Heart right ventricle (tissue), 16 donors: Measurements from ENCODE around the gene CYB561D1. TPM values are rescaled to one million over a fixed set of nuclear protein-coding genes. Genes with fewer than 3 reads are reported as not detected.

ENCODE experiments used
- ATAC-seq, 8 donors: fragments of 200-7000 bp; cut with Tn5 transposase; one replicate each; pipeline ENCODE4 v1.9.1; 2020; ENCODE audit warnings: mild to moderate bottlenecking in 8 of 8, moderate library complexity in 8 of 8, moderate number of reproducible peaks in 1 of 8
- DNase-seq, 2 donors: peaks; one replicate each; pipeline ENCODE4 v3.0.0-alpha.2; 2020
- H3K27ac ChIP-seq, 10 donors: fragments of 200-600 bp; sonication (generic) in 2 of 10; one replicate each; pipeline versions ENCODE4 v1.5.0 to v1.8.0; 2020 to 2022; ENCODE audit warnings: mild to moderate bottlenecking in 3 of 10
- H3K27me3 ChIP-seq, 7 donors: fragments of 200-600 bp; one replicate each; pipeline ENCODE4 v1.8.0; 2021 to 2022; ENCODE audit warnings: mild to moderate bottlenecking in 2 of 7
- H3K36me3 ChIP-seq, 9 donors: fragments of 200-600 bp; sonication (generic) in 1 of 9; one replicate each; pipeline versions ENCODE4 v1.5.0 to v1.8.0; 2020 to 2022; ENCODE audit warnings: mild to moderate bottlenecking in 2 of 9
- H3K4me1 ChIP-seq, 9 donors: fragments of 200-600 bp; sonication (generic) in 1 of 9; one replicate each; pipeline versions ENCODE4 v1.5.0 to v1.8.0; 2020 to 2022; ENCODE audit warnings: mild to moderate bottlenecking in 4 of 9
- H3K4me3 ChIP-seq, 10 donors: fragments of 200-600 bp; sonication (generic) in 2 of 10; one replicate each; pipeline versions ENCODE4 v1.5.0 to v1.8.0; 2020 to 2022; ENCODE audit warnings: mild to moderate bottlenecking in 7 of 10, moderate library complexity in 2 of 10
- H3K9me3 ChIP-seq, 11 donors: fragments of 200-600 bp in 10 of 11; sonication (generic) in 2 of 11; one replicate each; pipeline versions ENCODE4 v1.5.0 to v1.8.0; 2013 to 2022; ENCODE audit warnings: mild to moderate bottlenecking in 2 of 11, control low read depth in 1 of 11, moderate library complexity in 1 of 11
- CTCF ChIP-seq, 9 donors: fragments of 200-600 bp; sonication (generic) in 2 of 9; IDR thresholded peaks; one replicate each; pipeline versions ENCODE4 v1.5.0 to v1.8.0; 2021 to 2022; ENCODE audit warnings: antibody characterized with exemption in 9 of 9, mild to moderate bottlenecking in 5 of 9, moderate library complexity in 1 of 9
- WGBS, 2 donors: extraction: QIAGEN DNeasy Blood & Tissue Kit; methylation state at CpG; one replicate each; pipeline ENCODE4 v1.1.7; 2013; ENCODE audit warnings: inconsistent platforms in 1 of 2; 5-methylcytosine and 5-hydroxymethylcytosine counted together
- intact Hi-C, 10 donors: fragments of 100-400 bp; cut with DNase I; formaldehyde crosslinking; loops; one replicate each; pipeline versions ENCODE4 v1.11.1 to v1.14.2; 2022
- polyA plus RNA-seq, 2 donors: library from polyadenylated mRNA; stranded (reverse); fragments of 200-250 nt; gene quantifications; one replicate each; pipeline ENCODE4 v1.2.3, GENCODE V29; 2013
- total RNA-seq, 10 donors: library from RNA; stranded (reverse); fragmentation: NEBNext Ultra II Directional in 3 of 10; extraction: Animal tissue kit (Norgen Biotek cat#: 25700) in 3 of 10; gene quantifications; one replicate each; pipeline versions ENCODE4 v1.2.1 to v1.2.4, GENCODE V29; 2021 to 2023
- donor health status: Arrhythmogenic right ventricular cardiomyopathy.
- donor health status: ischemic (EF 13 %, LVEDD 7.1; RV severe dilation, severe dysfunction).
- donor health status: healthy with polysubstance abuse.
- donor health status: DM: no; HTN: yes; CAD: no.
- donor health status: DM: no; HTN: no; CAD: no.
- donor health status: ischemic (EF 25% LVEDD 6.9; RV normal size, moderate dysfunction).
- donor health status: ischemic (EF 25% LVEDD 5.7; RV mildly dilated, moderate dysfunction).
- donor health status: healthy.
- donor health status: DM: yes; HTN: yes; CAD: no.
- donor health status: Ischemic cardiomyopathy.
- donor health status: ischemic (EF 35%, LVEDD 5.7; RV mildly dilated, moderate dysfunction).
- donor health status: nonischemic (EF 11% LVEDD 7.7; RV severe dilation, severe dysfunction).
- donor health status: DM: yes; HTN: yes; CAD: no.
- donor health status: PGD.
- donor health status: ischemic (EF 29% LVEDD 5.4; RV normal size, mild dysfunction).
- donor health status: nonischemic (EF 23%, LVEDD 6.1; RV moderate dilation, normal function).

The CYB561D1 gene
- total and polyA plus RNA-seq, 12 donors: 3.0 to 7.6 (median 4.5) TPM

GRCh38 chr1:109539676-109540075 is 45.8 kb downstream of the CYB561D1 start, which contains the start of gene GPR61:
GPR61 (plus strand) TSS chr1:109539872; CDS start chr1:109543023, 3,151 bp downstream.
- Histone ChIP-seq H3K36me3 (no peaks in the 10 kb centered on the region), H3K4me1 (peaks cover 0 to 31% (median 9%) of the 10 kb centered on the region in 9 donors), H3K27ac (no peak within 1 kb of the TSS), H3K9me3 (no peaks in the 10 kb centered on the region), H3K4me3 (no peak within 1 kb of the TSS), H3K27me3 (no peaks in the 10 kb centered on the region)
- intact Hi-C loops: loop anchor here in 6 of 10 donors (5.0 to 10.0 kb wide), 5 partner anchors 88 to 445 kb away; partner anchors contain the start of genes AHCYL1 (in 3 of the 6) and EPS8L3 (in 1 of the 6)
- TF ChIP-seq CTCF (IDR thresholded peaks at IDR 0.05): no peak
- ATAC-seq: no peak
- WGBS, 2 donors: 35 to 45% methylated on average over 7 of the region's 7 CpGs
- no peak for DNase-seq

- ATAC-seq (no peak), DNase-seq (no peak)
- WGBS, 2 donors: 67 to 70% methylated on average over 3 of the region's 3 CpGs
- no peak for TF ChIP-seq CTCF (IDR thresholded peaks at IDR 0.05)
- Histone ChIP-seq H3K4me3 (no peak overlapping the region), H3K36me3 (no peaks in the 10 kb centered on the region), H3K4me1 (peaks cover 0 to 16% (median 7%) of the 10 kb centered on the region in 9 donors), H3K27me3 (no peaks in the 10 kb centered on the region), H3K9me3 (no peaks in the 10 kb centered on the region), H3K27ac (no peak overlapping the region)
- intact Hi-C loops: loop anchor here in 5 of 10 donors (5.0 to 10.0 kb wide), 4 partner anchors 86 to 444 kb away; partner anchors contain the start of genes AHCYL1 (in 3 of the 5) and EPS8L3 (in 1 of the 5)
Observed at GRCh38 chr1:109541102-109541501, 47.2 kb downstream of the CYB561D1 start.

- Histone ChIP-seq H3K27ac (no peak overlapping the region), H3K9me3 (no peaks in the 10 kb centered on the region), H3K4me1 (peaks cover 0 to 18% (median 12%) of the 10 kb centered on the region in 9 donors), H3K4me3 (no peak overlapping the region), H3K27me3 (no peaks in the 10 kb centered on the region), H3K36me3 (no peaks in the 10 kb centered on the region)
- intact Hi-C loops: loop anchor here in 5 of 10 donors (5.0 to 10.0 kb wide), 4 partner anchors 85 to 442 kb away; partner anchors contain the start of genes AHCYL1 (in 3 of the 5) and EPS8L3 (in 1 of the 5)
- TF ChIP-seq CTCF (IDR thresholded peaks at IDR 0.05): no peak
- ATAC-seq (no peak), DNase-seq (no peak)
- WGBS, 2 donors: 88 to 94% methylated on average over 10 of the region's 10 CpGs
Observed at GRCh38 chr1:109542657-109543056, 48.8 kb downstream of the CYB561D1 start.

- intact Hi-C loops: loop anchor here in 5 of 10 donors (5.0 to 10.0 kb wide), 4 partner anchors 84 to 441 kb away; partner anchors contain the start of genes AHCYL1 (in 3 of the 5) and EPS8L3 (in 1 of the 5)
- H3K4me1 ChIP-seq: peaks cover 0 to 19% (median 13%) of the 10 kb centered on the region in 9 donors
- no peaks in the 10 kb centered on the region for H3K9me3 ChIP-seq
- no peaks in the 10 kb centered on the region for H3K27me3 ChIP-seq
- no peak for TF ChIP-seq CTCF (IDR thresholded peaks at IDR 0.05)
- no peaks in the 10 kb centered on the region for H3K36me3 ChIP-seq
- WGBS, 2 donors: 89 to 92% methylated on average over 24 of the region's 24 CpGs
- DNase-seq (no peak), ATAC-seq (no peak)
- no peak overlapping the region for H3K27ac ChIP-seq
- H3K4me3 ChIP-seq: no peak overlapping the region
Observed at GRCh38 chr1:109543283-109543987, 49.5 kb downstream of the CYB561D1 start.
